NCI-H526 treated with DMSO at 0.1 percent for 48 hours (cell line): ENCODE results near the gene NTN3.
A peak's percentile ranks its signal among the peaks of the same experiment; 100 is the strongest.

Experiments
- DNase-seq: peaks from one replicate; lab custom pipeline; 2025; lab: John Stamatoyannopoulos, UW

NTN3 gene

GRCh38 chr16:2497116-2497630 lies 26.1 kb downstream of the NTN3 start:
- no peak for DNase-seq

- DNase-seq, result no peak
These were observed 26.8 kb downstream of the NTN3 start for GRCh38 chr16:2497695-2498484.

GRCh38 chr16:2498531-2499253 lies 27.6 kb downstream of the NTN3 start:
- DNase-seq, result no peak

- DNase-seq, result no peak
These were observed 28.4 kb downstream of the NTN3 start for GRCh38 chr16:2499454-2499853.

- DNase-seq, result no peak
These were observed 28.9 kb downstream of the NTN3 start for GRCh38 chr16:2499890-2500429.

GRCh38 chr16:2500430-2500917 lies 29.4 kb downstream of the NTN3 start:
- DNase-seq, result no peak

- peak; percentile 30 for DNase-seq
These were observed 30.0 kb downstream of the NTN3 start for GRCh38 chr16:2500918-2501750.

GRCh38 chr16:2501946-2502895 lies 31.1 kb downstream of the NTN3 start:
- DNase-seq, result no peak

GRCh38 chr16:2505695-2506094 lies 34.6 kb downstream of the NTN3 start:
- no peak for DNase-seq

- DNase-seq, result no peak
These were observed 36.1 kb downstream of the NTN3 start for GRCh38 chr16:2507052-2507659.

GRCh38 chr16:2507665-2508064 lies 36.6 kb downstream of the NTN3 start:
- DNase-seq, result no peak

- no peak for DNase-seq
These were observed 37.8 kb downstream of the NTN3 start for GRCh38 chr16:2508722-2509400.

GRCh38 chr16:2511128-2511800 lies 40.2 kb downstream of the NTN3 start:
- no peak for DNase-seq

- DNase-seq, result no peak
These were observed 41.1 kb downstream of the NTN3 start for GRCh38 chr16:2511996-2512734.

- DNase-seq, result peak; percentile 4
These were observed 41.8 kb downstream of the NTN3 start for GRCh38 chr16:2512735-2513404.

GRCh38 chr16:2513405-2514332 lies 42.6 kb downstream of the NTN3 start, which contains the start of gene ATP6V0C:
Gene ATP6V0C (plus strand): TSS chr16:2513952. CDS start chr16:2514104, 152 bp downstream.
- peak; percentile 76 for DNase-seq
